ENCODE results near the gene HIPK4.

DNA sequence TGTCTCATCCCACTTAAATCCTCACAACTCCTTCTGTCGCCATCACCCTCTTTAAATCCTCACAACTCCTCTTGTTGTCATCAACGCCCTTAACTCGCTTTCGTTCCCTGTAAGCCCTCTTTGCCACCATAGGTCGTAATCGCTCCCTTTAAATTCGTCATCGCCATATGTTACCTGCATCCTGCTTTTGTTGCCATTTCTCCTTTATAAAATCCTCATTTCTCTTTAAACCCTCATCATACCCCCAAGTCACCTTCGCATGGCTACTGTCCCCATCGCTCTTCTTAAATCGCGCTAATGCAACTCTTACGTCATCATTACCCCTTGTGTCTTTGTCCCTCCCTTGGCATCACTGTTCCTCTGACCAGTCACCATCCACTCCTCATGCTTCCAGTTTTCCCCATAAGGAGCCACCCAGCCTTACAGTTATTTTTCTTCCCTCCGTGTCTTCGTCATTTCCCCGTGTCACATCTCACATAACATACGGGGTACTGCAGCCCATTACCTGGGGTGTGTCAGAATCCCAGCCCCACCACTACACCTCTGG is 40.9 kb downstream of the HIPK4 start:
- TF ChIP-seq, protein P1, sequence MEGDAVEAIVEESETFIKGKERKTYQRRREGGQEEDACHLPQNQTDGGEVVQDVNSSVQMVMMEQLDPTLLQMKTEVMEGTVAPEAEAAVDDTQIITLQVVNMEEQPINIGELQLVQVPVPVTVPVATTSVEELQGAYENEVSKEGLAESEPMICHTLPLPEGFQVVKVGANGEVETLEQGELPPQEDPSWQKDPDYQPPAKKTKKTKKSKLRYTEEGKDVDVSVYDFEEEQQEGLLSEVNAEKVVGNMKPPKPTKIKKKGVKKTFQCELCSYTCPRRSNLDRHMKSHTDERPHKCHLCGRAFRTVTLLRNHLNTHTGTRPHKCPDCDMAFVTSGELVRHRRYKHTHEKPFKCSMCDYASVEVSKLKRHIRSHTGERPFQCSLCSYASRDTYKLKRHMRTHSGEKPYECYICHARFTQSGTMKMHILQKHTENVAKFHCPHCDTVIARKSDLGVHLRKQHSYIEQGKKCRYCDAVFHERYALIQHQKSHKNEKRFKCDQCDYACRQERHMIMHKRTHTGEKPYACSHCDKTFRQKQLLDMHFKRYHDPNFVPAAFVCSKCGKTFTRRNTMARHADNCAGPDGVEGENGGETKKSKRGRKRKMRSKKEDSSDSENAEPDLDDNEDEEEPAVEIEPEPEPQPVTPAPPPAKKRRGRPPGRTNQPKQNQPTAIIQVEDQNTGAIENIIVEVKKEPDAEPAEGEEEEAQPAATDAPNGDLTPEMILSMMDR (IDR thresholded peaks at IDR 0.05; ENCODE audit: control extremely low read depth in 1 of 3, insufficient read depth in 1 of 3, low read depth in 1 of 3, low read length in 3 of 3) = no peak
- TF ChIP-seq SRF (IDR thresholded peaks at IDR 0.05; ENCODE audit: low read depth, low read length) = no peak
- TF ChIP-seq RXRA (IDR thresholded peaks at IDR 0.05; ENCODE audit: insufficient read depth, low read depth, low read length) = no peak
- TF ChIP-seq POLR2AphosphoS5 (IDR thresholded peaks at IDR 0.05; ENCODE audit: low read depth, low read length) = no peak; the same call in 1 of the 2 replicates
- TF ChIP-seq EZH2 (IDR thresholded peaks at IDR 0.05; ENCODE audit: low read depth, low read length, severe bottlenecking) = no peak
- TF ChIP-seq POLR2A (IDR thresholded peaks at IDR 0.05; ENCODE audit: control extremely low read depth in 1 of 2, low read depth in 2 of 2, low read length in 2 of 2) = peak in 1 of 2 experiments; percentile 53; a peak in 2 of 3 replicates
- TF ChIP-seq GABPA (IDR thresholded peaks at IDR 0.05; ENCODE audit: borderline replicate concordance, insufficient read depth, low read length) = no peak
- TF ChIP-seq HDAC2 (IDR thresholded peaks at IDR 0.05; ENCODE audit: borderline replicate concordance in 1 of 2, low read depth in 2 of 2, low read length in 2 of 2) = no peak
- TF ChIP-seq CEBPB (IDR thresholded peaks at IDR 0.05; ENCODE audit: low read depth, low read length) = peak; percentile 68; the same call in 1 of the 2 replicates

Data from H1 (cell line).